HEK293T (cell line): ENCODE data around the gene TAS2R40.

ENCODE experiments used
- FOXM1 ChIP-seq: fragments of 450-650 bp; IDR thresholded peaks from 2 replicates; pipeline ENCODE4 v1.6.1; 2017; ENCODE audit warnings: mild to moderate bottlenecking, borderline replicate concordance
- SUZ12 ChIP-seq: fragments of 450-650 bp; IDR thresholded peaks from 2 replicates; pipeline ENCODE4 v1.6.1; 2016; ENCODE audit warnings: mild to moderate bottlenecking

- TF ChIP-seq FOXM1 (no peak), SUZ12 (no peak)
Observed at GRCh38 chr7:143252006-143252405, 30.2 kb downstream of the TAS2R40 start.
